Measurements from ENCODE around the gene TMEM121. TPM values are rescaled to one million over a fixed set of nuclear protein-coding genes. Genes with fewer than 3 reads are reported as not detected.

TMEM121 gene
- total RNA-seq, 1 donor from 2014 or later = 4.4 TPM

GRCh38 chr14:105526776-105527380 is 495 bp downstream of the TMEM121 start:
- no peak for DNase-seq (ENCODE audit: low spot score)
- ATAC-seq = no peak

- no peak for DNase-seq (ENCODE audit: low spot score)
- peak; percentile 3 for ATAC-seq
Measured at GRCh38 chr14:105527381-105527825, 1.0 kb downstream of the TMEM121 start.

- ATAC-seq = peak; percentile 88
Measured at GRCh38 chr14:105527826-105528585, 1.6 kb downstream of the TMEM121 start.

GRCh38 chr14:105528586-105529318 is 2.4 kb downstream of the TMEM121 start:
- DNase-seq (ENCODE audit: low spot score) = peak; percentile 49
- ATAC-seq = no peak

More at GRCh38 chr14:105527826-105528585, 1.6 kb downstream of the TMEM121 start:
- DNase-seq (ENCODE audit: low spot score) = peak; percentile 81

GRCh38 chr14:105529319-105529568 is 2.9 kb downstream of the TMEM121 start:
- no peak for DNase-seq (ENCODE audit: low spot score)

GRCh38 chr14:105529569-105530284 is 3.3 kb downstream of the TMEM121 start:
- ATAC-seq = no peak
- peak; percentile 45 for DNase-seq (ENCODE audit: low spot score)

More at GRCh38 chr14:105529319-105529568, 2.9 kb downstream of the TMEM121 start:
- no peak for ATAC-seq

- ATAC-seq (no peak), DNase-seq (ENCODE audit: low spot score) (peak; percentile 44)
Measured at GRCh38 chr14:105530285-105531087, 4.1 kb downstream of the TMEM121 start.

- ATAC-seq (no peak), DNase-seq (ENCODE audit: low spot score) (no peak)
Measured at GRCh38 chr14:105531088-105531893, 4.9 kb downstream of the TMEM121 start.

- peak; percentile 43 for DNase-seq (ENCODE audit: low spot score)
Measured at GRCh38 chr14:105531894-105532623, 5.7 kb downstream of the TMEM121 start.

GRCh38 chr14:105532735-105533141 is 6.4 kb downstream of the TMEM121 start:
- DNase-seq (ENCODE audit: low spot score) (no peak), ATAC-seq (no peak)

More at GRCh38 chr14:105531894-105532623, 5.7 kb downstream of the TMEM121 start:
- no peak for ATAC-seq

GRCh38 chr14:105533391-105533790 is 7.0 kb downstream of the TMEM121 start:
- ATAC-seq = no peak
- DNase-seq (ENCODE audit: low spot score) = peak; percentile 43

GRCh38 chr14:105533811-105534498 is 7.6 kb downstream of the TMEM121 start:
- no peak for ATAC-seq
- no peak for DNase-seq (ENCODE audit: low spot score)

GRCh38 chr14:105534586-105534985 is 8.2 kb downstream of the TMEM121 start:
- DNase-seq (ENCODE audit: low spot score) (no peak), ATAC-seq (no peak)

GRCh38 chr14:105536051-105536450 is 9.7 kb downstream of the TMEM121 start:
- ATAC-seq (no peak), DNase-seq (ENCODE audit: low spot score) (no peak)

GRCh38 chr14:105536691-105537579 is 10.6 kb downstream of the TMEM121 start:
- DNase-seq (ENCODE audit: low spot score) = peak; percentile 45
- no peak for ATAC-seq

GRCh38 chr14:105537580-105538474 is 11.4 kb downstream of the TMEM121 start:
- peak; percentile 66 for DNase-seq (ENCODE audit: low spot score)

More at GRCh38 chr14:105537580-105538474, 11.4 kb downstream of the TMEM121 start:
- ATAC-seq = peak; percentile 90
